HTR-8/SVneo (cell line): ENCODE data around the gene CIAPIN1.

Source experiments
- DNase-seq: peaks from one replicate; pipeline ENCODE4 v3.0.0; 2011; ENCODE audit warnings: low spot score, mixed read lengths; ENCODE audit not compliant: insufficient read length
- FAIRE-seq: peaks from 2 replicates; lab custom pipeline; 2011; peaks lifted over from hg19 to GRCh38; lab: Jason Lieb, UNC

The CIAPIN1 gene

GRCh38 chr16:57387598-57388354 lies 59.4 kb downstream of the CIAPIN1 start:
- FAIRE-seq: no peak
- DNase-seq: no peak

GRCh38 chr16:57386381-57386951 lies 60.7 kb downstream of the CIAPIN1 start:
- DNase-seq: no peak
- no peak for FAIRE-seq

DNA sequence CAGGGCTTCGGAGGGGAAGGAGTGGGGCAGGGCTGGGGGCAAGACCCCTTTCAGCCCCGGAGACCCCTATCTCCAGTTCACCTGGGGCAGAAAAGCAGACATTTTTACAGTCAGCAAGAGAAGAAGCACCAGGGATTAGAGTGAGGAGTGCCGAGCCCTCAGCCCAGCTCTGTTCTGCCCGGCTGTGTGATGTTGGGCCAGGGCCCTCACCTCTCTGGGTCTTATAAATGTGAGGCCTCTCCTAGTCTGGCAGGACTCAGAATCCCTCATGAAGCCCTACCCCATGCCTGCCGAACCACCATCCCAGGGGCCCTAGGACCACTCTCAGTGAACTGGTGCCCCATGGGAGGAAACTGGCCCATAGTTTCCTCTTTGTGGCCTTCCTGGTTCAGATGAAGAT lies 62.1 kb downstream of the CIAPIN1 start:
- DNase-seq: no peak
- no peak for FAIRE-seq

- FAIRE-seq: no peak
- no peak for DNase-seq
Observed at GRCh38 chr16:57384248-57385070, 62.7 kb downstream of the CIAPIN1 start.

GRCh38 chr16:57383276-57384247 lies 63.6 kb downstream of the CIAPIN1 start:
- no peak for FAIRE-seq

DNA sequence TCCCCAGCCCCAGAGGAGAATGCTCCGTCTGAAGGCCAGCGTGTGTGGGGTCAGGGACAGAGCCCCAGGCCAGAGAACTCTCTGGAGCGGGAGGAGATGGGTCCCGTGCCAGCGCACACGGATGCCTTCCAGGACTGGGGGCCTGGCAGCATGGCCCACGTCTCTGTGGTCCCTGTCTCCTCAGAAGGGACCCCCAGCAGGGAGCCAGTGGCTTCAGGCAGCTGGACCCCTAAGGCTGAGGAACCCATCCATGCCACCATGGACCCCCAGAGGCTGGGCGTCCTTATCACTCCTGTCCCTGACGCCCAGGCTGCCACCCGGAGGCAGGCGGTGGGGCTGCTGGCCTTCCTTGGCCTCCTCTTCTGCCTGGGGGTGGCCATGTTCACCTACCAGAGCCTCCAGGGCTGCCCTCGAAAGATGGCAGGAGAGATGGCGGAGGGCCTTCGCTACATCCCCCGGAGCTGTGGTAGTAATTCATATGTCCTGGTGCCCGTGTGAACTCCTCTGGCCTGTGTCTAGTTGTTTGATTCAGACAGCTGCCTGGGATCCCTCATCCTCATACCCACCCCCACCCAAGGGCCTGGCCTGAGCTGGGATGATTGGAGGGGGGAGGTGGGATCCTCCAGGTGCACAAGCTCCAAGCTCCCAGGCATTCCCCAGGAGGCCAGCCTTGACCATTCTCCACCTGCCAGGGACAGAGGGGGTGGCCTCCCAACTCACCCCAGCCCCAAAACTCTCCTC lies 64.5 kb downstream of the CIAPIN1 start:
- no peak for FAIRE-seq
- DNase-seq: no peak

More at GRCh38 chr16:57383276-57384247, 63.6 kb downstream of the CIAPIN1 start:
- peak; percentile 65 for DNase-seq

DNA sequence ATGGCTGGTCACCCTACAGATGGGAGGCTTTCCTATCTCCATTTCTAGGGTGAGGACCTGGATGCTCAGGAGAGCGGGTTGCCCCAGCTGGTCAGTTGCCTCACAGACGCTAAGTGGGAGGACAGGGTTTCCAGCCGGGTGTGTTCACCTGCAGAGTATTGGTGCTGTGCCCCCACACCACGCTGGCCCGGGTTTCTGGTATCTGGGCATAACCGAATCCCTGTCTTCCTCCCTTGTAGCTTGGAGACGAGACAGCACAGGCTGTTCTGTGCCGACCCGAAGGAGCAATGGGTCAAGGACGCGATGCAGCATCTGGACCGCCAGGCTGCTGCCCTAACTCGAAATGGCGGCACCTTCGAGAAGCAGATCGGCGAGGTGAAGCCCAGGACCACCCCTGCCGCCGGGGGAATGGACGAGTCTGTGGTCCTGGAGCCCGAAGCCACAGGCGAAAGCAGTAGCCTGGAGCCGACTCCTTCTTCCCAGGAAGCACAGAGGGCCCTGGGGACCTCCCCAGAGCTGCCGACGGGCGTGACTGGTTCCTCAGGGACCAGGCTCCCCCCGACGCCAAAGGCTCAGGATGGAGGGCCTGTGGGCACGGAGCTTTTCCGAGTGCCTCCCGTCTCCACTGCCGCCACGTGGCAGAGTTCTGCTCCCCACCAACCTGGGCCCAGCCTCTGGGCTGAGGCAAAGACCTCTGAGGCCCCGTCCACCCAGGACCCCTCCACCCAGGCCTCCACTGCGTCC lies 65.2 kb downstream of the CIAPIN1 start:
- DNase-seq: no peak
- FAIRE-seq: no peak

- FAIRE-seq (no peak), DNase-seq (no peak)
Observed at GRCh38 chr16:57380671-57381462, 66.3 kb downstream of the CIAPIN1 start.

DNA sequence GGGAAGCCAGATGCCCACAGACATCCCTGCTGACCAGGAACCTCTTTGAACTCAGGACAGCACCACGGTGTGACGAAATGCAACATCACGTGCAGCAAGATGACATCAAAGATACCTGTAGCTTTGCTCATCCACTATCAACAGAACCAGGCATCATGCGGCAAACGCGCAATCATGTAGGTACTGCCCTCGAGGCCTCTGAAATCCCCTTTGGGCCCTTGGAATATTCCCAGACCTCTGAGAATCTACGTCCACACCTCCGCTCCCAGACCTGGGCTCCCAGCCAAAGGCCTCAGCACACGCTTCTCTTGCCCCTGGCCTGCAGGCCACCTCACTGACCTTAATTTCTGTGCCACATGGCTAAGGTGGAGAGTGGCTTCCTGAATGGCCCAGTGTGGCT lies 67.6 kb downstream of the CIAPIN1 start:
- peak; percentile 69 for FAIRE-seq

More for the DNA sequence above, 67.6 kb downstream of the CIAPIN1 start:
- no peak for DNase-seq
